KMS-11 (cell line): ENCODE results near the gene PITRM1.

ENCODE experiments used
- H2AFZ ChIP-seq: fragments of 200-600 bp; sonication (generic); 2 replicates; pipeline ENCODE4 v1.6.1; 2016; ENCODE audit warnings: antibody characterized with exemption, mixed run types, low read depth
- H3K27ac ChIP-seq: fragments of 200-600 bp; sonication (generic); 2 replicates; pipeline ENCODE4 v1.6.1; 2016; ENCODE audit warnings: mild to moderate bottlenecking, mixed run types
- H3K27me3 ChIP-seq: fragments of 200-600 bp; sonication (generic); 2 replicates; pipeline ENCODE4 v1.6.1; 2017; ENCODE audit warnings: mild to moderate bottlenecking, low read depth, mixed run types, moderate library complexity; ENCODE audit not compliant: insufficient read depth
- H3K36me3 ChIP-seq: fragments of 200-600 bp; sonication (generic); 2 replicates; pipeline ENCODE4 v1.6.1; 2017; ENCODE audit warnings: mild to moderate bottlenecking, mixed run types; ENCODE audit not compliant: insufficient read depth
- H3K4me1 ChIP-seq: fragments of 200-600 bp; sonication (generic); 2 replicates; pipeline ENCODE4 v1.6.1; 2016; ENCODE audit warnings: mild to moderate bottlenecking, low read depth, mixed run types; ENCODE audit not compliant: poor library complexity, severe bottlenecking
- H3K4me2 ChIP-seq: fragments of 200-600 bp; sonication (generic); 2 replicates; pipeline ENCODE4 v1.7.0; 2016; ENCODE audit warnings: mild to moderate bottlenecking, mixed run types
- H3K4me3 ChIP-seq: fragments of 200-600 bp; sonication (generic); IDR thresholded peaks from 2 replicates; pipeline ENCODE4 v1.6.1; 2017; ENCODE audit warnings: low read depth, low read length, mixed read lengths; ENCODE audit not compliant: insufficient read depth
- H3K79me2 ChIP-seq: fragments of 200-600 bp; sonication (generic); 2 replicates; pipeline ENCODE4 v1.6.1; 2016; ENCODE audit warnings: low read depth, mixed run types; ENCODE audit not compliant: insufficient read depth
- H3K9ac ChIP-seq: fragments of 200-600 bp; sonication (generic); 2 replicates; pipeline ENCODE4 v1.6.1; 2016; ENCODE audit warnings: mild to moderate bottlenecking, mixed run types
- H4K20me1 ChIP-seq: fragments of 200-600 bp; sonication (generic); 2 replicates; pipeline ENCODE4 v1.6.1; 2016; ENCODE audit warnings: mild to moderate bottlenecking, mixed run types; ENCODE audit not compliant: insufficient read depth
- CTCF ChIP-seq: fragments of 200-600 bp; sonication (generic); conservative IDR thresholded peaks from 2 replicates; pipeline ENCODE4 v1.6.1; 2017; ENCODE audit warnings: low read depth, mild to moderate bottlenecking, antibody characterized with exemption, low read length, moderate library complexity, mixed read lengths

The PITRM1 gene

GRCh38 chr10:3185386-3185785 is 12.8 kb upstream of the PITRM1 start:
- H3K4me3 ChIP-seq = no peak overlapping the region
- no peaks in the 10 kb centered on the region for H4K20me1 ChIP-seq
- no peaks in the 10 kb centered on the region for H3K27me3 ChIP-seq
- no peaks in the 10 kb centered on the region for H3K36me3 ChIP-seq
- H3K4me2 ChIP-seq = no peak overlapping the region
- no peaks in the 10 kb centered on the region for H3K79me2 ChIP-seq
- no peak for TF ChIP-seq CTCF
- no peaks in the 10 kb centered on the region for H3K4me1 ChIP-seq
- H3K27ac ChIP-seq = no peak overlapping the region
- no peak overlapping the region for H3K9ac ChIP-seq
- no peak overlapping the region for H2AFZ ChIP-seq

- Histone ChIP-seq H2AFZ (no peak overlapping the region), H3K9ac (no peak overlapping the region), H3K4me2 (no peak overlapping the region), H4K20me1 (no peaks in the 10 kb centered on the region), H3K36me3 (no peaks in the 10 kb centered on the region), H3K79me2 (no peaks in the 10 kb centered on the region), H3K27ac (no peak overlapping the region), H3K4me3 (no peak overlapping the region), H3K4me1 (no peaks in the 10 kb centered on the region), H3K27me3 (no peaks in the 10 kb centered on the region)
- no peak for TF ChIP-seq CTCF
Measured at GRCh38 chr10:3180355-3181025, 7.9 kb upstream of the PITRM1 start.

- Histone ChIP-seq H4K20me1 (no peaks in the 10 kb centered on the region), H3K36me3 (no peaks in the 10 kb centered on the region), H3K27ac (no peak overlapping the region), H2AFZ (no peak overlapping the region), H3K27me3 (no peaks in the 10 kb centered on the region), H3K9ac (no peak overlapping the region), H3K4me1 (no peaks in the 10 kb centered on the region), H3K4me3 (no peak overlapping the region), H3K4me2 (no peak overlapping the region), H3K79me2 (no peaks in the 10 kb centered on the region)
- TF ChIP-seq CTCF = no peak
Measured at GRCh38 chr10:3179174-3179573, 6.6 kb upstream of the PITRM1 start.

GRCh38 chr10:3178042-3178441 is 5.5 kb upstream of the PITRM1 start:
- no peak for TF ChIP-seq CTCF
- H2AFZ ChIP-seq = no peak overlapping the region
- H3K4me2 ChIP-seq = no peak overlapping the region
- H3K79me2 ChIP-seq = no peaks in the 10 kb centered on the region
- no peaks in the 10 kb centered on the region for H3K36me3 ChIP-seq
- H3K27ac ChIP-seq = no peak overlapping the region
- no peaks in the 10 kb centered on the region for H3K27me3 ChIP-seq
- no peaks in the 10 kb centered on the region for H4K20me1 ChIP-seq
- no peak overlapping the region for H3K9ac ChIP-seq
- H3K4me3 ChIP-seq = no peak overlapping the region
- no peaks in the 10 kb centered on the region for H3K4me1 ChIP-seq
